Measurements from ENCODE around the gene TRNAU1AP. TPM values are rescaled to one million over a fixed set of nuclear protein-coding genes. Genes with fewer than 3 reads are reported as not detected.

Gene TRNAU1AP
- total and polyA plus RNA-seq, 10 of the 15 experiments (the other 5 are each of a cell fraction or from before 2014, with no cell fraction given) = 24.3 to 67.0 (median 31.8) TPM

- TF ChIP-seq ZNF687 (IDR thresholded peaks at IDR 0.05) = peak; percentile 97
- TF ChIP-seq ELK1 (IDR thresholded peaks at IDR 0.05; ENCODE audit: low read depth, low read length) = peak; percentile 66
- TF ChIP-seq EZH2 (IDR thresholded peaks at IDR 0.05; ENCODE audit: borderline replicate concordance, control insufficient read depth, low read depth, low read length) = no peak
- no peak for TF ChIP-seq FOS (IDR thresholded peaks at IDR 0.05; ENCODE audit: borderline replicate concordance, extremely low read depth, insufficient read length)
- no peak for TF ChIP-seq CBX3 (IDR thresholded peaks at IDR 0.05; ENCODE audit: borderline replicate concordance, low read depth)
- peak; percentile 97 for TF ChIP-seq LARP7 (IDR thresholded peaks at IDR 0.05)
- 0 out of 2 replicates have a peak, but pooled peaks have one; percentile 4 for TF ChIP-seq ATF7 (IDR thresholded peaks at IDR 0.05; ENCODE audit: low read depth)
- no peak for TF ChIP-seq NFYB (IDR thresholded peaks at IDR 0.05; ENCODE audit: insufficient read depth, low read depth, low read length)
- no peak for TF ChIP-seq PAX8 (IDR thresholded peaks at IDR 0.05)
- TF ChIP-seq RB1 (IDR thresholded peaks at IDR 0.05; ENCODE audit: borderline replicate concordance) = peak; percentile 96; the same call in 1 of the 2 replicates
- no peak for TF ChIP-seq ZBTB33 (IDR thresholded peaks at IDR 0.05)
- TF ChIP-seq MYC (IDR thresholded peaks at IDR 0.05; ENCODE audit: insufficient read depth, insufficient read length, insufficient replicate concordance, low read length, severe bottlenecking) = peak; percentile 80
- peak; percentile 33 for TF ChIP-seq RELB (IDR thresholded peaks at IDR 0.05; ENCODE audit: low read depth)
- TF ChIP-seq ZNF24 (IDR thresholded peaks at IDR 0.05) = peak; percentile 45; the same call in 1 of the 2 replicates
- TF ChIP-seq ZBTB40 (IDR thresholded peaks at IDR 0.05; ENCODE audit: borderline replicate concordance) = 0 out of 2 replicates have a peak, but pooled peaks have one; percentile 29
Observed at GRCh38 chr1:28581531-28582247, 28.8 kb downstream of the TRNAU1AP start (continued).

Measured in GM12878 (cell line).